Neural cell (in vitro differentiated cells): ENCODE data around the gene KCNK17. TPM values are rescaled to one million over a fixed set of nuclear protein-coding genes. Genes with fewer than 3 reads are reported as not detected.

Experiments
- H2AFZ ChIP-seq: fragments of 200-600, 300-800 bp; sonication (generic), shearing (Covaris generic); 2 replicates; pipeline ENCODE4 v1.6.0; 2014; ENCODE audit warnings: low read depth, mild to moderate bottlenecking, antibody characterized with exemption, low read length, moderate library complexity
- H3F3A ChIP-seq: fragments of 200-600 bp; shearing (Covaris generic); 2 replicates; pipeline ENCODE4 v1.6.1; 2016; ENCODE audit warnings: mild to moderate bottlenecking, moderate library complexity, mixed read lengths, antibody characterized with exemption, low read length; ENCODE audit not compliant: insufficient read depth, poor library complexity, severe bottlenecking
- H3K27ac ChIP-seq: fragments of 200-600, 300-800 bp; sonication (generic), shearing (Covaris generic); 2 replicates; pipeline ENCODE4 v1.5.1; 2014; ENCODE audit warnings: mild to moderate bottlenecking, low read length, moderate library complexity
- H3K27me3 ChIP-seq: fragments of 300-800, 200-600 bp; sonication (generic), shearing (Covaris generic); 2 replicates; pipeline ENCODE4 v1.6.0; 2014; ENCODE audit warnings: mild to moderate bottlenecking, low read depth, low read length, moderate library complexity; ENCODE audit not compliant: insufficient read depth
- H3K36me3 ChIP-seq: fragments of 300-800, 200-600 bp; sonication (generic), shearing (Covaris generic); 2 replicates; pipeline ENCODE4 v1.5.1; 2014; ENCODE audit warnings: mild to moderate bottlenecking, antibody characterized with exemption, low read length, moderate library complexity; ENCODE audit not compliant: insufficient read depth
- H3K4me2 ChIP-seq: fragments of 300-800, 200-600 bp; sonication (generic), shearing (Covaris generic); 2 replicates; pipeline ENCODE4 v1.6.0; 2014; ENCODE audit warnings: mild to moderate bottlenecking, low read length
- H3K4me3 ChIP-seq: fragments of 300-800, 200-600 bp; sonication (generic), shearing (Covaris generic); 2 replicates; pipeline ENCODE4 v1.5.1; 2014; ENCODE audit warnings: mild to moderate bottlenecking, low read length, moderate library complexity
- H3K79me2 ChIP-seq: fragments of 200-600 bp; shearing (Covaris generic); replicated peaks from 2 replicates; pipeline ENCODE4 v1.6.0; 2014; ENCODE audit warnings: mild to moderate bottlenecking, low read length, moderate library complexity; ENCODE audit not compliant: insufficient read depth
- H3K9ac ChIP-seq: fragments of 300-800, 200-600 bp; sonication (generic), shearing (Covaris generic); 2 replicates; pipeline ENCODE4 v1.6.1; 2016; ENCODE audit warnings: mild to moderate bottlenecking, low read length, mixed read lengths
- H3K9me2 ChIP-seq: fragments of 200-600 bp; shearing (Covaris generic); 2 replicates; pipeline ENCODE4 v1.6.1; 2016; ENCODE audit warnings: mild to moderate bottlenecking, low read length, mixed read lengths; ENCODE audit not compliant: insufficient read depth
- H3K9me3 ChIP-seq: fragments of 200-600, 300-800 bp; sonication (generic), shearing (Covaris generic); 2 replicates; pipeline ENCODE4 v1.6.1; 2016; ENCODE audit warnings: mild to moderate bottlenecking, mixed run types, low read length, moderate library complexity, mixed read lengths
- H4K20me1 ChIP-seq: fragments of 200-600 bp; shearing (Covaris generic); 2 replicates; pipeline ENCODE4 v1.6.1; 2016; ENCODE audit warnings: mild to moderate bottlenecking, mixed run types; ENCODE audit not compliant: insufficient read depth
- CTCF ChIP-seq: fragments of 450-650 bp; IDR thresholded peaks from 2 replicates; pipeline ENCODE4 v1.5.1; 2014; ENCODE audit warnings: antibody characterized with exemption, mild to moderate bottlenecking, moderate library complexity; ENCODE audit not compliant: poor library complexity, severe bottlenecking
- EP300 ChIP-seq: fragments of 450-650 bp; conservative IDR thresholded peaks from 2 replicates; pipeline ENCODE4 v1.6.1; 2014; ENCODE audit warnings: antibody characterized with exemption, mild to moderate bottlenecking, moderate library complexity; ENCODE audit not compliant: poor library complexity, severe bottlenecking
- EZH2 ChIP-seq: fragments of 200-600, 300-800 bp; shearing (Covaris generic), sonication (generic); IDR thresholded peaks from 2 replicates; pipeline ENCODE4 v1.6.1; 2014; ENCODE audit warnings: antibody characterized with exemption, low read length, borderline replicate concordance, mild to moderate bottlenecking; ENCODE audit not compliant: insufficient read depth, poor library complexity, severe bottlenecking
- MXI1 ChIP-seq: fragments of 450-650 bp; conservative IDR thresholded peaks from 2 replicates; pipeline ENCODE4 v1.6.1; 2014; ENCODE audit warnings: antibody characterized with exemption, mild to moderate bottlenecking; ENCODE audit not compliant: poor library complexity, severe bottlenecking
- POLR2AphosphoS5 ChIP-seq: IDR thresholded peaks from 2 replicates; pipeline ENCODE4 v1.6.1; 2012
- RAD21 ChIP-seq: fragments of 450-650 bp; conservative IDR thresholded peaks from 2 replicates; pipeline ENCODE4 v1.6.1; 2014; ENCODE audit warnings: antibody characterized with exemption, mild to moderate bottlenecking, moderate library complexity
- REST ChIP-seq: IDR thresholded peaks from 2 replicates; pipeline ENCODE4 v1.6.1; 2012; ENCODE audit warnings: borderline replicate concordance
- SMC3 ChIP-seq: fragments of 450-650 bp; conservative IDR thresholded peaks from 2 replicates; pipeline ENCODE4 v1.6.1; 2014; ENCODE audit warnings: antibody characterized with exemption, mild to moderate bottlenecking, moderate library complexity; ENCODE audit not compliant: poor library complexity
- TAF1 ChIP-seq: IDR thresholded peaks from 2 replicates; pipeline ENCODE4 v1.6.1; 2012; ENCODE audit warnings: low read depth
- polyA plus RNA-seq: library from polyadenylated mRNA; depleted of rRNA; stranded (reverse); fragments of >200 nt; gene quantifications from 2 replicates; pipeline ENCODE4 v1.2.3, GENCODE V29; 2014

KCNK17 gene
- polyA plus RNA-seq, 1 donor from 2014 or later: 0.67 TPM

DNA sequence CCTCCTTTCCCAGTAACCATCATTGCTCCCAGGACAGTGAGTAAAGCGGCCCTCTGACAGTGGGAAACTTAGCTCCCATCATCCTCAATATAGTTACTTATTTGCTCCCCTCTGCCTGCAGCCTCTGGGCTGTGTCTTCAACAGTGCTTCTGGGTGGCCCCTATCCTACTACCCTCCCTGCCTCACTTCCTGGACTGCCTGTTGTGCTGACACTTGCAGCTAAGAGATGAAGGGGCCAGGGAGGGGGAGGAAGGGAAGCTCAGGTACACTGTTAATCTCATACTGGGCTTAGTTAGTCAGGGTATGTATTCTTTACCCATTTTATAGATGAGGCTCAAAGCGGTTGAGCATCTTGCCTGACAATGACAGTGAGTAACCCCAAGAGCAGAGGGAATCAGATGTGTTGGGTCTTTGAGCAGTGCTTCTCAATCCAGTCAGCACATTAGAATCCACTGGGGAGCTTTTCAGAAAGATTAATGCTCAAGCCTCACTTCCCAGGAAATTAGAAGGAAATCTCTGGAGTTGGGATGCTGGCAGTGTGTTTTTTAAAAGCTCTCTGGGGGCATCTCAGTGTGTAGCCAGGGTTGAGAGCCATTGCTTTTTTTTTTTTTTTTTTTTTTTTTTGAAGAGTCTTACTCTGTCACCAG, 57.8 kb downstream of the KCNK17 start:
- H3K36me3 ChIP-seq: no peaks in the 10 kb centered on the region
- H4K20me1 ChIP-seq: no peaks in the 10 kb centered on the region
- no peak overlapping the region for H3K27ac ChIP-seq
- H2AFZ ChIP-seq: no peak overlapping the region
- H3K4me3 ChIP-seq: no peak overlapping the region
- no peaks in the 10 kb centered on the region for H3K9me3 ChIP-seq
- no peaks in the 10 kb centered on the region for H3F3A ChIP-seq
- no peak overlapping the region for H3K9ac ChIP-seq
- H3K79me2 ChIP-seq: no peaks in the 10 kb centered on the region
- TF ChIP-seq MXI1 (no peak), RAD21 (no peak), EP300 (no peak), EZH2 (no peak), SMC3 (no peak), TAF1 (no peak), POLR2AphosphoS5 (no peak), CTCF (no peak), REST (no peak)
- no peaks in the 10 kb centered on the region for H3K9me2 ChIP-seq
- no peak overlapping the region for H3K4me2 ChIP-seq
- no peaks in the 10 kb centered on the region for H3K27me3 ChIP-seq

DNA sequence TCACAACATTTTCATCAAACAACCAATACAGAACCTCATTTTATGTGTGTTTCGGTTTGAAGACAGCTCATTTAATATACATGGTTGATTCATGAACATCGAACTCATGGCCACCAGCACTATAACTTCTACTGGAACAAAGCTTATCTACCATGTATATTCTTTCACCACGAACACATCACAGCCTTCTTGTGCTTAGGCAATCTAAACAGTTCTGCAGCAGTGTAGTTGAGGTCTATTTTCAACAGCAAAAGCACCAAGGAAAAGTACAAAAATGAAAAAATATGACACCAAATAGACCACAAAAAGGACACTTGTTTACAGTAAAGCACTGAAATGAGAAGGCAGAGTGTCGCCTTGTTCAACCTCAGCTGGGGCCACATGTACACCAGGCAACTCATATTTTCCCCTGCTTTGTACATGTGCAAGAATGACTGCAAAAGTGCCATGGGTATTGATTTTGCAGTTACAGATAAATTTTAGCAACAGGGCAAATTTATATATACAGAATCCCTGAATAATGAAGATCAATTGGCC, 59.2 kb downstream of the KCNK17 start:
- Histone ChIP-seq H3K9me3 (no peaks in the 10 kb centered on the region), H3K36me3 (no peaks in the 10 kb centered on the region), H3K9me2 (no peaks in the 10 kb centered on the region), H3F3A (no peaks in the 10 kb centered on the region), H3K4me2 (no peak overlapping the region), H4K20me1 (no peaks in the 10 kb centered on the region), H3K79me2 (no peaks in the 10 kb centered on the region), H3K4me3 (no peak overlapping the region), H2AFZ (no peak overlapping the region), H3K27ac (no peak overlapping the region), H3K27me3 (no peaks in the 10 kb centered on the region), H3K9ac (no peak overlapping the region)
- TF ChIP-seq EP300: no peak
- no peak for TF ChIP-seq EZH2
- TF ChIP-seq POLR2AphosphoS5: no peak
- TF ChIP-seq TAF1: no peak
- TF ChIP-seq REST: no peak
- no peak for TF ChIP-seq CTCF
- TF ChIP-seq SMC3: no peak
- no peak for TF ChIP-seq MXI1
- no peak for TF ChIP-seq RAD21
